Measurements from ENCODE around the gene TUBA4B. TPM values are rescaled to one million over a fixed set of nuclear protein-coding genes. Genes with fewer than 3 reads are reported as not detected.

TUBA4B gene
- total and polyA plus RNA-seq, 5 donors, result not detected

DNA sequence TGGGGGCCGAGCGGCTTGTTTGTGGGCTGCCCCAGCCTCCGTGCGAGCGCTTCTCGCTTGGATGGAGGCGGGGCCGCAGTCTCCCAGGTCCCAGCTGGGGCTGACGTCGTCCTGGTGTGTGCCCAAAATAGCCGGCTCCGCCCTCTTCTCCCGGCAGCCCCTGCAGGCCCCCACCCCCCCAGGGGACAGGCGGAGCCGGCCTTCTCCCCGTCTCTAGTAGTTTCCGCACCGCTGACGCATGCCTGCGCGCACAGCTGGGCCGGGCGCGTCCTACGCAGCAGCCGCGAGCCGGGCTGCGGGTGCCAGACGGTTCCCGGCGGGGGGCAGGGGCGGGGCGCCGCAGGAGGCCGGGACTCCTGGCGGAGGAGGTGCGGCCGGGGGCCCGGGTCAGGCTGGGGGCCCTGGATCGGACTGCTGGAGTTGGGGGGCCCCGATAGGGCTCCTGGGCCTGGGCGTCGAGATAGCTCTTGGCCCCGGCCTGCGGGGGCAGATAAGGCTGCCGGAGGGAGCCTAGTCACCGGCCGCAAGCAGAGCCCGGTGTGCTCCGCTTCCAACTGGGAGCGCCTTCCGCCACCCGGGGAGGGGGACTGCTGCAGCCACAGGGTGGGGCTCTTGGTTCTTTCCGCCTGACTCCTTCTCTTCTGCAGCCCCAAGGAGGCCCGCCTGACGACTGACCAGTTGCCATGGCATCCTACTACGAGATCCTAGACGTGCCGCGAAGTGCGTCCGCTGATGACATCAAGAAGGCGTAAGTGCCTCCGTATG is 26.3 kb downstream of the TUBA4B start, which contains the start of gene DNAJB2:
Gene DNAJB2 (plus strand): TSS at position 216 of the 765 bp plus-strand sequence. CDS start 468 bp downstream, at position 684.
- ATAC-seq (peak; percentile 97), DNase-seq (peak; percentile 99 to 100 (median 100))
- Histone ChIP-seq H3K27ac (ENCODE audit: low read length) (peak within 1 kb of the TSS; percentile 93), H3K27me3 (ENCODE audit: control insufficient read depth, insufficient read depth) (no peaks in the 10 kb centered on the region), H3K4me1 (ENCODE audit: control insufficient read depth, insufficient read depth, low read length) (peaks cover 6% of the 10 kb centered on the region), H3K9me3 (ENCODE audit: control insufficient read depth, low read length) (no peaks in the 10 kb centered on the region), H3K4me3 (ENCODE audit: low read length) (peak within 1 kb of the TSS; percentile 66)
- intact Hi-C loops (cut with DNase I), result no loop called here
- WGBS, result under 1% methylated on average over 65 of the region's 65 CpGs

DNA sequence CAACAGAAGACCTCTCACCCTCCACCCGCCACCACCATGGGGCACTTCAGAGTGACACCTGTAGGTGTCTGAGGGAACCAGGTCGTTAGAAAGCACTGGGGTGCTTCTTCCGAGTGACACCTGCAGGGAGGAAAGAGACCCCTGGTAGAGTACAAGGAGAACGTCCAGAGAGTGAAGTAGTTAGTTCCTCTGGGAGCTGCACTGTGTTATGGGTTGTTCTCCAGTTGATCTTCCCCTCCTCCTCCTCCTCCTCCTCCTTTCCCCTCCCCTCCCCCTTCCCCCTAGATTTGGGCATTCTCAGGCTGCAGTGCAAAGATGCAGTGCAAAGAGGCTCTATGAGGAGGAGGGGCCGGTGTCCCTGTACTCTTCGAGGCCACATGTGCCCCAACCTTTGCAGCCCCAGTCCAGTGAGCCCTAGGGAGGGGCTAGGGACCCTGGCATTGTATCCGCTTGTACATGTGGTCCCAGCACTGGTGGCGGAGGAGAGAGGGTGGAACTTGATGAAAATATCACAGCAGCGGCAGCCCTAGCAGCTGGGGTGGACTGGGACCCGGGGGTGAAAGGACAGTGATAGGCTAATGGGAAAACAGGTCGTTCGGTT is 27.0 kb downstream of the TUBA4B start:
- peak overlapping the region; percentile 66 for H3K4me3 ChIP-seq (ENCODE audit: low read length)
- H3K9me3 ChIP-seq (ENCODE audit: control insufficient read depth, low read length), result no peaks in the 10 kb centered on the region
- peak overlapping the region; percentile 48 for H3K27ac ChIP-seq (ENCODE audit: low read length)
- peaks cover 5% of the 10 kb centered on the region for H3K4me1 ChIP-seq (ENCODE audit: control insufficient read depth, insufficient read depth, low read length)
- H3K27me3 ChIP-seq (ENCODE audit: control insufficient read depth, insufficient read depth), result no peaks in the 10 kb centered on the region
- ATAC-seq (no peak), DNase-seq (peak in 1 of 3 donors; percentile 50)
- 40% methylated on average over 12 of the region's 12 CpGs for WGBS
- intact Hi-C loops (cut with DNase I), result no loop called here

DNA sequence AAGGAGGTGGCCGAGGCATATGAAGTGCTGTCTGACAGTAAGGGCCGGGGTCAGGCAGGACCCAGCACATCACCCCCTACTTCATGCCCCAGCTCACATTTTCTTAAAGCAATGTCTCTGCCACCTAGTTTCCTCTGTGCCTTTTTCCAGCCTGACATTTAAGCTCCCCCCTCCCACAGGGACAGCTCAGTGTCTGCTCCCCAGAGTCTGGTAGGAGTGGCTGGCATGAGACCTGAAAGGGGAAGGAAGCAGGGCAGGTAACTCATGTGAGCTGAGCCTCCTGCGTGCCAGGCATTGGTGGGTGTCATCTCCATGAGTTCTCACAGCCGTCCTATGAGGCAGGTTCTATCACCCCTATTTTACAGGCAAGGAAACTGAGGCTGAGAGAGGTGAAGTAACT is 27.6 kb downstream of the TUBA4B start:
- Histone ChIP-seq H3K4me3 (ENCODE audit: low read length) (no peak overlapping the region), H3K4me1 (ENCODE audit: control insufficient read depth, insufficient read depth, low read length) (peaks cover 5% of the 10 kb centered on the region), H3K9me3 (ENCODE audit: control insufficient read depth, low read length) (no peaks in the 10 kb centered on the region), H3K27me3 (ENCODE audit: control insufficient read depth, insufficient read depth) (no peaks in the 10 kb centered on the region), H3K27ac (ENCODE audit: low read length) (no peak overlapping the region)
- intact Hi-C loops (cut with DNase I), result no loop called here
- ATAC-seq (no peak), DNase-seq (peak in 1 of 3 donors; percentile 26)
- 88% methylated on average over 4 of the region's 4 CpGs for WGBS

DNA sequence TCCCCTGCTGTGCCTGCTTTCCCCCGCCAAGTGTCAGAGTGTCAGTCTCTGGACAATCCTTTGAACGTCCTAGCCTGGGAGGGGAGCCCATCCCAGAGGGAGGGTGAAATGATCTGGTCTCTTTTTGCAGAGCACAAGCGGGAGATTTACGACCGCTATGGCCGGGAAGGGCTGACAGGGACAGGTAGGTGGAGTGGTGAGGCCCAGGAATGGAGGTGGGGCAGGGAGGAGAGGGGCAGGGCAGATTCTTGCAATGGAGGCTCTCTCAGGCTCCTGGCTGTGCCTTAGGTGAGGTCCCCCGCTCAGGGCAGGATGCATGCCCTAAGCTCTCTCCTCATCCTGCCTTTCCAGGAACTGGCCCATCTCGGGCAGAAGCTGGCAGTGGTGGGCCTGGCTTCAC is 28.5 kb downstream of the TUBA4B start:
- Histone ChIP-seq H3K27ac (ENCODE audit: low read length) (no peak overlapping the region), H3K9me3 (ENCODE audit: control insufficient read depth, low read length) (no peaks in the 10 kb centered on the region), H3K4me3 (ENCODE audit: low read length) (no peak overlapping the region), H3K4me1 (ENCODE audit: control insufficient read depth, insufficient read depth, low read length) (peaks cover 5% of the 10 kb centered on the region), H3K27me3 (ENCODE audit: control insufficient read depth, insufficient read depth) (no peaks in the 10 kb centered on the region)
- DNase-seq (peak in 1 of 3 donors; percentile 23), ATAC-seq (no peak)
- 86% methylated on average over 8 of the region's 8 CpGs for WGBS
- intact Hi-C loops (cut with DNase I), result no loop called here

DNA sequence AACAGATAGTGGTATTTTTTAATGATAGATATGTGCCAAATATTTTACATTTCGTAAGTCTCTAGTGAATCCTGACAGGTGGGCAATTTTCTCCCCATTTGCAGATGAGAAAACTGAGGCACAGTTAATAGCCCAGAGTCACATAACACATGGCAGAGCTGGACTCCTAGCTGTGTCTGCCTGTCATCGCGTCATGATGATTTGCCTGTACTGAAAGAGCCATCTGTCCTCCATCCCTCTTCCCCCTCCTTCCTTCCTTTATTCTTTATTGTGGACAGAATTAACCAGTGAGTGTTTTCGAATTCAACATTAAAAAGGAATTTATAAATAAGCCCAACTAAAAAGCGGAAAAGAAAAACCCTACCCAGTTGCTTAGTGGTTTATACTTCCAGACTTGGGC is 29.3 kb downstream of the TUBA4B start:
- Histone ChIP-seq H3K27ac (ENCODE audit: low read length) (no peak overlapping the region), H3K9me3 (ENCODE audit: control insufficient read depth, low read length) (no peaks in the 10 kb centered on the region), H3K4me1 (ENCODE audit: control insufficient read depth, insufficient read depth, low read length) (peaks cover 5% of the 10 kb centered on the region), H3K27me3 (ENCODE audit: control insufficient read depth, insufficient read depth) (no peaks in the 10 kb centered on the region), H3K4me3 (ENCODE audit: low read length) (no peak overlapping the region)
- 79% methylated on average over 5 of the region's 5 CpGs for WGBS
- ATAC-seq (no peak), DNase-seq (no peak)
- intact Hi-C loops (cut with DNase I), result no loop called here

DNA sequence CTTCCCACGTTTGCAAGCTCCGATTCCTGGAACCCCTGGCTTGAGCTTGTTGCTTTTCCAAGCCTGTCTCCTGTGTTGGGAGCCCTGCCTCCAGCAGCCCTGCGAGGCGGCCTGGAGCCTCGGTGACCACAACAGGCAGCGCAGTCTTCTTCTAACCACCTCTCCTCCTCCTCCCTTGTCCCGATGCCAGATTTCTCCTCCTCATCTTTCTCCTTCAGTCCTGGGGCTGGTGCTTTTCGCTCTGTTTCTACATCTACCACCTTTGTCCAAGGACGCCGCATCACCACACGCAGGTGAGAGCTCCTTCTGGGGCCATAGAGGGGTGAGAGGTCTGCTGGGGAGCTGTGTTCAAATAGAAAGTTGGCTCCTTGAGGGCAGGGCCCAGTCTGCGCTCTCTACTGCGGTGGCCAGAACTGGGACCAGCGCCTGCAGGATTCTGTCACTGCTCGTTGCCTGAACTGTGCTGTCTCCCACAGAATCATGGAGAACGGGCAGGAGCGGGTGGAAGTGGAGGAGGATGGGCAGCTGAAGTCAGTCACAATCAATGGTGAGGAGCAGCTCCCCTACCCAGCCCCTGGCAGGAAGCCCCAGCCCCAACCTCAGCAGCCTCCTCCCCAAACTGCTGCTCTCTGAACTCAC is 30.0 kb downstream of the TUBA4B start:
- H3K27ac ChIP-seq (ENCODE audit: low read length), result no peak overlapping the region
- intact Hi-C loops (cut with DNase I), result no loop called here

DNA sequence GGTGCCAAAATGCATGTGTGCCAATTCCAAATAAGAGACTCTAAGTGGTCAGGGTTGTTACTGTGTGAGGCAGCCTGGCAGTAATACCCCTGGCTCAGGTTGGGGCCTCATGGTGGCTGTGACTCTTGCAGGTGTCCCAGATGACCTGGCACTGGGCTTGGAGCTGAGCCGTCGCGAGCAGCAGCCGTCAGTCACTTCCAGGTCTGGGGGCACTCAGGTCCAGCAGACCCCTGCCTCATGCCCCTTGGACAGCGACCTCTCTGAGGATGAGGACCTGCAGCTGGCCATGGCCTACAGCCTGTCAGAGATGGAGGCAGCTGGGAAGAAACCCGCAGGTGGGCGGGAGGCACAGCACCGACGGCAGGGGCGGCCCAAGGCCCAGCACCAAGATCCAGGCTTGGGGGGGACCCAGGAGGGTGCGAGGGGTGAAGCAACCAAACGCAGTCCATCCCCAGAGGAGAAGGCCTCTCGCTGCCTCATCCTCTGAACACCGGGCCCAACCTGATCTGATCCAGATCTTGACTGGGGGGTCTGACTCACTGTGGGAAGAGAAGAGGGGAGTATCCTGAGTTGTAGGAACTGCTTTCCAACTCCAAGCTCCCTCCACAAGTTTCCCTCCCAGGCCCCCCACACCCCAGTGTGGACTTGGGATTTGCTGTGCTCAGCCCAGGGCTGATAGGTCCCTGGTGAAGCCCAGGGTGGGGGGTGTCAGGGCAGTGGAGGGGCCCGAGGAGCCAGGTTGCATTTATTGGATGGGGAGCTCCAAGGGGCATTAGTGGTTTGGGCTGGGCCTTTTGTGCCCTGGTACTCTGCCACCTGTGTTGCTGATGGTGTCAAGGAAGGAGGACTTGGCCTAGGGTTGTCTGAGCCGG is 31.7 kb downstream of the TUBA4B start:
- ATAC-seq (no peak), DNase-seq (peak in 1 of 3 donors; percentile 52)
- intact Hi-C loops (cut with DNase I), result no loop called here
- no peak overlapping the region for H3K4me3 ChIP-seq (ENCODE audit: low read length)
- WGBS, result 84% methylated on average over 16 of the region's 16 CpGs
- H3K27ac ChIP-seq (ENCODE audit: low read length), result no peak overlapping the region
- no peaks in the 10 kb centered on the region for H3K9me3 ChIP-seq (ENCODE audit: control insufficient read depth, low read length)
- H3K4me1 ChIP-seq (ENCODE audit: control insufficient read depth, insufficient read depth, low read length), result peaks cover 5% of the 10 kb centered on the region
- no peaks in the 10 kb centered on the region for H3K27me3 ChIP-seq (ENCODE audit: control insufficient read depth, insufficient read depth)

More for the DNA sequence above, 30.0 kb downstream of the TUBA4B start:
- Histone ChIP-seq H3K4me3 (ENCODE audit: low read length) (no peak overlapping the region), H3K27me3 (ENCODE audit: control insufficient read depth, insufficient read depth) (no peaks in the 10 kb centered on the region), H3K4me1 (ENCODE audit: control insufficient read depth, insufficient read depth, low read length) (peaks cover 5% of the 10 kb centered on the region), H3K9me3 (ENCODE audit: control insufficient read depth, low read length) (no peaks in the 10 kb centered on the region)
- DNase-seq (peak in 2 of 3 donors; percentile 39 to 50), ATAC-seq (no peak)
- 89% methylated on average over 17 of the region's 17 CpGs for WGBS

DNA sequence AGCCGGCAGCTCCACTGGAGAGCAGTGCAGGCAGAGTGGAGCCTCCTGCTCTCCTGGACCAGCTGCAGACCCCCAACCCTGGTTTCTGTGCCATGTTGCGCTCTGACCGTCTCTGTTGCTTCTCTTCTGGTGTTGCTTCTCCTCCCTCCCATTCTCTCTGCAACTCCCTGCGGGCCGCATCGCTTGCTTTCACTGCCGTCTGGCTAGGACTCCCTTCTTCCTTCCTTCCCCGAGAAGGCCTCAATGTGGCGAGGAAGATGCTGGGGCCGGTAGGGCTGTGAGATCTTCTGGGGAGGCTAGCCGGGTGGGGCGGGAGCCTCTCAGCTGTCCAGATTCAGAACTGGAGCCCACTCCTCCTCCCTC is 32.3 kb downstream of the TUBA4B start:
- Histone ChIP-seq H3K27me3 (ENCODE audit: control insufficient read depth, insufficient read depth) (no peaks in the 10 kb centered on the region), H3K4me3 (ENCODE audit: low read length) (no peak overlapping the region), H3K4me1 (ENCODE audit: control insufficient read depth, insufficient read depth, low read length) (peaks cover under 1% of the 10 kb centered on the region), H3K9me3 (ENCODE audit: control insufficient read depth, low read length) (no peaks in the 10 kb centered on the region), H3K27ac (ENCODE audit: low read length) (no peak overlapping the region)
- ATAC-seq, result no peak
- DNase-seq, result peak in 1 of 3 donors; percentile 41
- intact Hi-C loops (cut with DNase I), result no loop called here
- WGBS, result 78% methylated on average over 12 of the region's 12 CpGs

DNA sequence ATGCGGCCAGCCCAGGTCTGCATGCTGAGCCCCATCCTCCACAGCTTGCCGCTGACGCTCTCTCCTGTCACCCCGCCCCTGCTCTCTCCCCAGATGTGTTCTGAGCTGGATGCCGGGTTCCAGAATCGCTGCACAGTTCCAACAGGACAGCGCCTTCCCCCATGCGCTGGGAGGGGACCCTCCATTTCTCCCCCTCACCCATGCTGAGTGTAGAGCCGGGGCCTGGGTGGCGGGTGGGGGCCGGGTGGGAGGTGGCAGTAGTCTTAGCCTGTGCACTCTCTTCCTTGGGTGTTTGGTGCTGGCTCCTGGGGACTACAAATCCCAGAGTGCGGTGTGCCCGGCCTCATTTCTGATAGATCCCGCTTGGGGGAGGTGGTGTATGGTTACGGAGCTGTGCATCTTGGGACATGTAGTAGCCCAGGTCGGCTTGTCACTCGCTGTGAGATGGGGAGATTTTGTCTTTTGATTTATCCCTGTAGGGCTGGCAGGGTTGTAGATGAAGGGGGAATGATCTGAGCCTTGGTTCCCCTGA is 32.9 kb downstream of the TUBA4B start:
- DNase-seq (peak; percentile 47 to 60 (median 53)), ATAC-seq (peak; percentile 19 to 21)
- no peaks in the 10 kb centered on the region for H3K27me3 ChIP-seq (ENCODE audit: control insufficient read depth, insufficient read depth)
- H3K27ac ChIP-seq (ENCODE audit: low read length), result no peak overlapping the region
- no peaks in the 10 kb centered on the region for H3K9me3 ChIP-seq (ENCODE audit: control insufficient read depth, low read length)
- WGBS, result 64% methylated on average over 17 of the region's 17 CpGs
- H3K4me1 ChIP-seq (ENCODE audit: control insufficient read depth, insufficient read depth, low read length), result no peaks in the 10 kb centered on the region
- intact Hi-C loops (cut with DNase I), result no loop called here
- no peak overlapping the region for H3K4me3 ChIP-seq (ENCODE audit: low read length)

DNA sequence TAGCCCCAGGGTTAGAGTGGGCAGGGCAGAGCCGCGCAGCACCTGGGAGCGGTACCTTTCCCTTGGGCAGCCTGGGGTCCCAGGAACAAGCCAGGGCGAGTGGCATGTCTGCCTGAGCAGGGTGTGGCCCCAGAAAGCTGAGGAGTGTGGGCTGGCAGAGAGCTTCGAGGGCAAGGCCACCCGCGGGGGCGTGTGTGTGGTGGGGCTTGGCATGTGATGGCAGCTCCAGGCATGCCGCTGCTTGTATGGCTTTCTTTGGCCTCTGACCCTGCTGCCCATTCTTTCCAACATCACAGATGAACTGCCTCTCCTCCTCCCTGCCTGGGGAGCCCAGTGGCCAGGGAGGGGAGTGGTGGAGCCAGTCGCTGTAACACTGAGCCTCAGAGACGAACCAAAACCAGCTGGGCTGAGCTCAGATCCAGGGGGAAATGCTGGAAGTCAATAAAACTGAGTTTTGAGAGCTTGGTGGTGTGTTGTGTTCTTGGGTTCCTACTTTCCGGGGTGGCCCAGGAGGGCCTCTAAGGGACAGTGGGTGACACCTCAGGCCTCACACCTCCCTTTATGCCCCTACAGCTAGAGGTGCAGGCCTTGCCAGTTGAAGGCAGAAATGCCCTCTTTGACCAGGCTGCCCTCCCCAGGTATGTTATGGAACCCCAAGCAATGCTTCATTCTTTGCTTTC is 33.5 kb downstream of the TUBA4B start:
- no peaks in the 10 kb centered on the region for H3K4me1 ChIP-seq (ENCODE audit: control insufficient read depth, insufficient read depth, low read length)
- no peak overlapping the region for H3K4me3 ChIP-seq (ENCODE audit: low read length)
- intact Hi-C loops (cut with DNase I), result no loop called here
- 76% methylated on average over 12 of the region's 12 CpGs for WGBS
- H3K9me3 ChIP-seq (ENCODE audit: control insufficient read depth, low read length), result no peaks in the 10 kb centered on the region
- DNase-seq (peak in 2 of 3 donors; percentile 55 to 64), ATAC-seq (peak in 1 of 2 donors; percentile 4)
- no peaks in the 10 kb centered on the region for H3K27me3 ChIP-seq (ENCODE audit: control insufficient read depth, insufficient read depth)
- H3K27ac ChIP-seq (ENCODE audit: low read length), result no peak overlapping the region

Data from right cardiac atrium (tissue), 5 donors.